H1 (cell line): ENCODE results near the gene DMRT1. TPM values are rescaled to one million over a fixed set of nuclear protein-coding genes. Genes with fewer than 3 reads are reported as not detected.

Source experiments
- CTCF ChIA-PET: fragments of 300-600 bp; sonication (Branson Sonifier 250); formaldehyde crosslinking; loops from one replicate; lab custom pipeline; 2021; ENCODE audit not compliant: partially characterized antibody; lab: Charles Lee
- POLR2A ChIA-PET: fragments of 300-600 bp; sonication (Branson Sonifier 250); formaldehyde crosslinking; loops from one replicate; lab custom pipeline; 2021; ENCODE audit warnings: inconsistent platforms; ENCODE audit not compliant: partially characterized antibody; lab: Charles Lee
- DNase-seq, 2 experiments: peaks; one replicate each; pipeline versions ENCODE4 v3.0.0 to v3.0.0-alpha.2; 2010 to 2022; ENCODE audit warnings: low spot score in 2 of 2, low read depth in 1 of 2, mixed read lengths in 1 of 2
- FAIRE-seq: peaks from 2 replicates; lab custom pipeline; 2011; peaks lifted over from hg19 to GRCh38; lab: Jason Lieb, UNC
- H2AFZ ChIP-seq: 2 replicates; pipeline ENCODE4 v1.8.1; 2012; ENCODE audit warnings: low read length, inconsistent platforms
- H2AK5ac ChIP-seq: 2 replicates; pipeline ENCODE4 v1.6.1; 2013; ENCODE audit warnings: low read depth, low read length
- H2BK120ac ChIP-seq: replicated peaks from 2 replicates; pipeline ENCODE3; 2013; ENCODE audit warnings: low read depth, low read length, inconsistent platforms
- H2BK12ac ChIP-seq: 2 replicates; pipeline ENCODE4 v1.6.1; 2013; ENCODE audit warnings: low read depth, low read length
- H2BK15ac ChIP-seq: 2 replicates; pipeline ENCODE4 v1.6.1; 2013; ENCODE audit warnings: low read length
- H2BK20ac ChIP-seq: 2 replicates; pipeline ENCODE4 v1.6.1; 2013; ENCODE audit warnings: low read length
- H2BK5ac ChIP-seq: 2 replicates; pipeline ENCODE4 v1.6.1; 2013; ENCODE audit warnings: low read depth, low read length
- H3K14ac ChIP-seq: 2 replicates; pipeline ENCODE4 v1.6.1; 2013; ENCODE audit warnings: inconsistent platforms; ENCODE audit not compliant: insufficient read length
- H3K18ac ChIP-seq: 2 replicates; pipeline ENCODE4 v1.6.1; 2013; ENCODE audit warnings: low read length; ENCODE audit errors: extremely low read depth
- H3K23ac ChIP-seq: 2 replicates; pipeline ENCODE4 v1.6.1; 2013; ENCODE audit warnings: inconsistent platforms; ENCODE audit not compliant: insufficient read length
- H3K23me2 ChIP-seq: 2 replicates; pipeline ENCODE4 v1.6.1; 2013; ENCODE audit warnings: low read depth, low read length
- H3K27ac ChIP-seq: 2 replicates; pipeline ENCODE4 v1.6.1; 2011; ENCODE audit warnings: low read depth, low read length, inconsistent platforms
- H3K27me3 ChIP-seq, 4 experiments: replicated peaks in 1 of 4; 1 replicate in 1 of 4; 2 replicates in 3 of 4; pipeline versions ENCODE4 v1.6.1 to v1.8.1; 2011 to 2013; ENCODE audit warnings: low read length in 3 of 4, mild to moderate bottlenecking in 3 of 4, inconsistent platforms in 2 of 4, mixed read lengths in 2 of 4, moderate library complexity in 1 of 4; ENCODE audit not compliant: control insufficient read depth in 3 of 4, insufficient read depth in 3 of 4; ENCODE audit errors: extremely low read depth in 1 of 4
- H3K36me3 ChIP-seq, 4 experiments: 2 replicates each; pipeline versions ENCODE4 v1.6.1 to v1.8.1; 2011 to 2013; ENCODE audit warnings: mild to moderate bottlenecking in 4 of 4, low read length in 3 of 4, moderate library complexity in 2 of 4, control low read depth in 1 of 4, inconsistent platforms in 1 of 4; ENCODE audit not compliant: insufficient read depth in 4 of 4, control insufficient read depth in 2 of 4
- H3K4ac ChIP-seq: replicated peaks from 2 replicates; pipeline ENCODE3; 2013; ENCODE audit warnings: low read length, low read depth, mixed read lengths, inconsistent platforms; ENCODE audit not compliant: insufficient read length
- H3K4me1 ChIP-seq, 4 experiments: replicated peaks in 1 of 4; 1 replicate in 1 of 4; 2 replicates in 3 of 4; pipeline versions ENCODE4 v1.6.1 to v1.8.1; 2011 to 2013; ENCODE audit warnings: low read length in 3 of 4, inconsistent platforms in 2 of 4, mixed read lengths in 1 of 4; ENCODE audit not compliant: insufficient read depth in 4 of 4, control insufficient read depth in 3 of 4
- H3K4me2 ChIP-seq, 2 experiments: 2 replicates each; pipeline versions ENCODE4 v1.6.1 to v1.8.1; 2011 to 2013; ENCODE audit warnings: low read depth in 2 of 2, low read length in 2 of 2, control low read depth in 1 of 2, inconsistent platforms in 1 of 2, mild to moderate bottlenecking in 1 of 2; ENCODE audit not compliant: insufficient read depth in 1 of 2
- H3K4me3 ChIP-seq, 4 experiments: fragments of 200-600, 300-600 bp in 1 of 4; sonication (generic), shearing (Covaris generic), sonication (Bioruptor Twin) in 1 of 4; 2 replicates each; pipeline versions ENCODE4 v1.5.1 to v1.8.1; 2011 to 2016; ENCODE audit warnings: low read length in 4 of 4, low read depth in 3 of 4, control low read depth in 2 of 4, inconsistent platforms in 2 of 4, mild to moderate bottlenecking in 2 of 4, mixed read lengths in 1 of 4, moderate library complexity in 1 of 4; ENCODE audit not compliant: insufficient read depth in 2 of 4; ENCODE audit errors: extremely low read depth in 1 of 4
- H3K56ac ChIP-seq: replicated peaks from 2 replicates; pipeline ENCODE3; 2013; ENCODE audit warnings: low read depth, mild to moderate bottlenecking, mixed read lengths, low read length, inconsistent platforms; ENCODE audit not compliant: insufficient read length
- H3K79me1 ChIP-seq: 2 replicates; pipeline ENCODE4 v1.6.1; 2013; ENCODE audit warnings: low read depth, low read length, control low read depth
- H3K79me2 ChIP-seq, 2 experiments: 2 replicates each; pipeline versions ENCODE4 v1.6.1 to v1.8.1; 2012 to 2013; ENCODE audit warnings: low read length in 2 of 2, mild to moderate bottlenecking in 2 of 2, inconsistent platforms in 1 of 2; ENCODE audit not compliant: insufficient read depth in 2 of 2, control insufficient read depth in 1 of 2
- H3K9ac ChIP-seq, 4 experiments: replicated peaks in 1 of 4; 1 replicate in 1 of 4; 2 replicates in 3 of 4; pipeline versions ENCODE4 v1.6.1 to v1.8.1; 2011 to 2013; ENCODE audit warnings: low read depth in 3 of 4, low read length in 3 of 4, control low read depth in 2 of 4, mild to moderate bottlenecking in 2 of 4, moderate library complexity in 2 of 4, inconsistent platforms in 1 of 4; ENCODE audit errors: extremely low read depth in 1 of 4
- H3K9me3 ChIP-seq, 2 experiments: 2 replicates each; pipeline versions ENCODE4 v1.6.1 to v1.8.1; 2012 to 2013; ENCODE audit warnings: mild to moderate bottlenecking in 2 of 2, moderate library complexity in 2 of 2, control low read depth in 1 of 2, inconsistent platforms in 1 of 2, low read depth in 1 of 2, low read length in 1 of 2, mixed read lengths in 1 of 2; ENCODE audit not compliant: insufficient read depth in 2 of 2
- H4K20me1 ChIP-seq, 2 experiments: replicated peaks in 1 of 2; 2 replicates each; pipeline versions ENCODE3 to v1.8.1; 2011 to 2013; ENCODE audit warnings: inconsistent platforms in 2 of 2, low read length in 2 of 2, mild to moderate bottlenecking in 1 of 2; ENCODE audit not compliant: insufficient read depth in 2 of 2, control insufficient read depth in 1 of 2
- H4K5ac ChIP-seq: 2 replicates; pipeline ENCODE4 v1.6.1; 2013; ENCODE audit warnings: low read length, low read depth, mixed read lengths, inconsistent platforms; ENCODE audit not compliant: insufficient read length
- H4K8ac ChIP-seq: 2 replicates; pipeline ENCODE4 v1.8.0; 2013; ENCODE audit warnings: mild to moderate bottlenecking, moderate library complexity, low read length, inconsistent platforms; ENCODE audit not compliant: insufficient read depth; ENCODE audit errors: extremely low read depth
- H4K91ac ChIP-seq: replicated peaks from 2 replicates; pipeline ENCODE3; 2013; ENCODE audit warnings: low read length, mixed read lengths, inconsistent platforms; ENCODE audit not compliant: insufficient read length
- CBX8 ChIP-seq: fragments of 300-800, 300-1000 bp; sonication (generic); IDR thresholded peaks from 2 replicates; pipeline ENCODE4 v1.7.1; 2016; ENCODE audit warnings: low read depth, low read length, borderline replicate concordance
- CEBPB ChIP-seq: IDR thresholded peaks from 2 replicates; pipeline ENCODE4 v1.6.1; 2012; ENCODE audit warnings: low read depth, low read length
- CTCF ChIP-seq, 3 experiments: IDR thresholded peaks; 1 replicate in 2 of 3; 2 replicates in 1 of 3; pipeline versions ENCODE4 v1.5.1 to v1.6.1; 2011; ENCODE audit warnings: low read length in 3 of 3, mild to moderate bottlenecking in 3 of 3, inconsistent platforms in 2 of 3, low read depth in 1 of 3, moderate library complexity in 1 of 3; ENCODE audit not compliant: insufficient read depth in 1 of 3; ENCODE audit errors: control extremely low read depth in 1 of 3
- HDAC6 ChIP-seq: IDR thresholded peaks from one replicate; pipeline ENCODE4 v1.7.1; 2012; ENCODE audit warnings: low read depth, mild to moderate bottlenecking, inconsistent platforms, low read length, moderate library complexity
- KDM4A ChIP-seq: IDR thresholded peaks from one replicate; pipeline ENCODE4 v1.7.1; 2012; ENCODE audit warnings: low read depth, mild to moderate bottlenecking, moderate library complexity, low read length, inconsistent platforms; ENCODE audit not compliant: severe bottlenecking
- POLR2AphosphoS5 ChIP-seq: IDR thresholded peaks from 2 replicates; pipeline ENCODE4 v1.6.1; 2011; ENCODE audit warnings: low read depth, low read length
- SUZ12 ChIP-seq: fragments of 200-600 bp; sonication (generic); IDR thresholded peaks from 2 replicates; pipeline ENCODE4 v1.6.1; 2012; ENCODE audit warnings: mild to moderate bottlenecking, inconsistent platforms, low read length, moderate library complexity, mixed read lengths
- TAF7 ChIP-seq: optimal IDR thresholded peaks from 2 replicates; pipeline ENCODE3; 2011; ENCODE audit warnings: low read depth, mild to moderate bottlenecking, inconsistent platforms, low read length, moderate library complexity, borderline replicate concordance
- TCF12 ChIP-seq: IDR thresholded peaks from 2 replicates; pipeline ENCODE4 v1.6.1; 2011; ENCODE audit warnings: low read depth, mild to moderate bottlenecking, low read length
- WGBS, 2 experiments: shearing (Covaris generic) in 1 of 2; methylation state at CpG; one replicate each; pipeline versions ENCODE4 v1.1.6 to v1.1.7; 2013 to 2015; ENCODE audit warnings: low lambda C conversion rate in 2 of 2, mixed read lengths in 2 of 2, inconsistent platforms in 1 of 2, low coverage in 1 of 2, missing lambda C conversion rate in 1 of 2; ENCODE audit not compliant: insufficient replicate concordance in 2 of 2, insufficient coverage in 1 of 2, insufficient read length in 1 of 2; ENCODE audit errors: extremely low coverage in 1 of 2, missing lambda C conversion rate in 1 of 2; 5-methylcytosine and 5-hydroxymethylcytosine counted together
- polyA plus RNA-seq, 7 experiments: library from polyadenylated mRNA; depleted of rRNA in 3 of 7; stranded (reverse) in 5 of 7; unstranded in 2 of 7; fragments of >200 nt in 5 of 7; fragments of 200-250 nt in 2 of 7; gene quantifications; 1 replicate in 5 of 7; 2 replicates in 1 of 7; 4 replicates in 1 of 7; pipeline versions ENCODE4 v1.2.1 to v1.2.3, GENCODE V29; 2011 to 2013; ENCODE audit warnings: missing spikeins in 2 of 7, mixed read lengths in 2 of 7
- total RNA-seq: library from RNA; stranded (reverse); fragmentation: NEBNext Ultra II Directional; extraction: Animal tissue kit (Norgen Biotek cat#: 25700); gene quantifications from 2 replicates; pipeline ENCODE4 v1.2.1, GENCODE V29; 2021

The DMRT1 gene
- total and polyA plus RNA-seq, 2 of the 8 experiments (the other 6 are each of a cell fraction or from before 2014, with no cell fraction given), result 0.15 TPM; not detected in 1

DNA sequence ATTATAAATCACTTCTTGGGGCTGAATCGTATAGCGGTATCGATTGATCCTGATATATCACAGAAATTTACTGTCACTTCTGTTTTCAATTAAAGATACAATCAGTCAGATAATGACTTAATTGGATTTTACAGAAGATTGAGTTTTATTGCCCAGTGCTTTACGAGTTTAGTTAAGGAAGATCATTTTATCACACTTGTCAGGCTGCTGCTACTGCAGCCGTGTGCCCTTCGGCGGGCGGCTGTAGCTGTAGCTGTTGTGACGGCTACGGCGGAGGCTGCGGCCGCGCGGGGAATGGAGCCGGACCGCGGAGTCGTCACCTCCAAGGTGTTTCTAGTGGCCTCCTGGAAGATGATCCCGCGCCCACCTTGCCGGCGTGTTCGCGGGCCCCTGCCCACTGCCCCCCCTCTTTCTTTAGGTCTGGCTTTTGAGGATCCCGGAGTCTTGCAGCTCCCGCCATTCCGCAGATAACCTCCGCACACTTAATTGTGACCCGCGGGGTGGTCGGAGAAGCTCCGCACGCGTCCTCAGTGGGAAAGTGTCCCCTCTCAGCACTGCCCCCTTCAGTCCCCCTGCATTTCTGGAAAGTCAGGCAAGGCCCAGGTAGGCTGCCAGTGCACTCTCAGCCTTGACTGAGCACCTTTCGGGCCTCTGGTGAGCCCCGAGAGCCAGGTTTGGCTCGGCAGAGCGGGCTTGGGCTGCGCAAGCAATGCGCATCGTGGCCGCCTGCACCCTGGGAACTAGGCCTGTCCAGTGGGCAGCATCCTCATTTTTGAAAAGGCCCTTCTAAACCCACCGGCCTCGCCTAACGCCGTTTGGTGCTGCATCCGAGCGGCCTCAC, 128.0 kb downstream of the DMRT1 start:
- peak overlapping the region; percentile 84 to 92 for H3K4me2 ChIP-seq
- POLR2A ChIA-PET, result interaction anchor here (1.0 kb wide), 2 partner anchors 8 to 1272 kb away, joined by 3 read pairs; no protein-coding TSS in a partner anchor
- H2AFZ ChIP-seq, result no peak overlapping the region
- TF ChIP-seq HDAC6 (no peak), TAF7 (no peak), CBX8 (no peak; the same call in 1 of the 2 replicates), CTCF (IDR thresholded peaks at IDR 0.05; ENCODE audit: control extremely low read depth in 1 of 3, insufficient read depth in 1 of 3, low read depth in 1 of 3, low read length in 3 of 3) (peak; percentile 24 to 63 (median 57)), TCF12 (no peak), POLR2AphosphoS5 (no peak), CEBPB (no peak), SUZ12 (peak; percentile 87), KDM4A (peak; percentile 29)

More for the DNA sequence above, 128.0 kb downstream of the DMRT1 start:
- H3K14ac ChIP-seq, result no peak overlapping the region
- H3K23me2 ChIP-seq, result peaks cover 12% of the 10 kb centered on the region; the same call in 1 of the 2 replicates
- H3K79me1 ChIP-seq, result no peaks in the 10 kb centered on the region
- 0 out of 2 replicates have a peak overlapping the region, but pooled peaks have one; percentile 88 for H2BK15ac ChIP-seq
- H2BK5ac ChIP-seq, result no peak overlapping the region
- no peak overlapping the region for H4K91ac ChIP-seq
- WGBS, 2 experiments, result 6% methylated on average over 42 of the region's 49 CpGs; no CpG with 5 or more reads in 1 of the 2 experiments
- H3K27ac ChIP-seq, result no peak overlapping the region
- H2BK12ac ChIP-seq, result no peak overlapping the region
- no peak overlapping the region for H3K18ac ChIP-seq
- no peak overlapping the region for H3K4ac ChIP-seq
- H3K4me3 ChIP-seq, result peak overlapping the region in 3 of 4 experiments; percentile 10 to 70 (median 24); a peak in 6 of 8 replicates
- no peak overlapping the region for H2AK5ac ChIP-seq
- H2BK120ac ChIP-seq, result no peak overlapping the region
- FAIRE-seq, result no peak
- H3K56ac ChIP-seq, result no peak overlapping the region
- no peaks in the 10 kb centered on the region for H3K9me3 ChIP-seq
- H3K79me2 ChIP-seq, result no peaks in the 10 kb centered on the region
- H3K27me3 ChIP-seq, result peaks cover 47 to 71% (median 59%) of the 10 kb centered on the region in 4 experiments
- H4K8ac ChIP-seq, result no peak overlapping the region
- DNase-seq, result peak in 1 of 2 experiments; percentile 74
- no peak overlapping the region for H4K5ac ChIP-seq
- no peaks in the 10 kb centered on the region for H3K36me3 ChIP-seq
- H3K4me1 ChIP-seq, result peaks cover 9 to 26% (median 11%) of the 10 kb centered on the region in 4 experiments
- H4K20me1 ChIP-seq, result peaks cover 3 to 13% of the 10 kb centered on the region in 2 experiments
- H3K23ac ChIP-seq, result no peak overlapping the region
- no peak overlapping the region for H2BK20ac ChIP-seq
- CTCF ChIA-PET, result interaction anchor here (0.6 to 1.6 kb wide), 13 partner anchors 9 to 787 kb away, joined by 3 to 9 read pairs (median 4); no protein-coding TSS in a partner anchor
- no peak overlapping the region for H3K9ac ChIP-seq
